IMR-90 (cell line): Measurements from ENCODE around the gene ARL10. TPM values are rescaled to one million over a fixed set of nuclear protein-coding genes. Genes with fewer than 3 reads are reported as not detected.

Experiments used
- ATAC-seq: fragments of 200-7000 bp; cut with Tn5 transposase; 2 replicates; pipeline ENCODE4 v1.9.1; 2020; ENCODE audit warnings: low read depth, mild to moderate bottlenecking, moderate library complexity
- BruUV-seq: library from RNA; stranded (reverse); fragments of 400-500 nt; replicated peaks from 2 replicates; lab custom pipeline; 2021; lab: Mats Ljungman, UMichigan
- CTCF ChIA-PET: fragments of 300-600 bp; formaldehyde crosslinking; extraction: SDS; loops from one replicate; lab custom pipeline; 2021; ENCODE audit warnings: antibody characterized with exemption; lab: Yijun Ruan, JAX
- POLR2A ChIA-PET: fragments of 300-600 bp; sonication (Branson Sonifier 250); formaldehyde crosslinking; loops from one replicate; lab custom pipeline; 2022; ENCODE audit warnings: antibody characterized with exemption; ENCODE audit not compliant: unreplicated experiment; lab: Charles Lee
- DNase-seq: peaks from one replicate; pipeline ENCODE4 v3.0.0; 2013
- H2AFZ ChIP-seq: replicated peaks from 2 replicates; pipeline ENCODE3; 2013; ENCODE audit warnings: low read length, mild to moderate bottlenecking; ENCODE audit not compliant: poor library complexity
- H2AK5ac ChIP-seq: 2 replicates; pipeline ENCODE4 v1.6.1; 2013; ENCODE audit warnings: low read depth, low read length, inconsistent platforms
- H2AK9ac ChIP-seq: replicated peaks from 2 replicates; pipeline ENCODE3; 2013; ENCODE audit warnings: mild to moderate bottlenecking, low read depth, low read length, moderate library complexity; ENCODE audit not compliant: poor library complexity
- H2BK120ac ChIP-seq: 2 replicates; pipeline ENCODE4 v1.6.1; 2013; ENCODE audit warnings: low read depth, low read length, inconsistent platforms
- H2BK15ac ChIP-seq: 3 replicates; pipeline ENCODE4 v1.6.1; 2013; ENCODE audit warnings: low read depth, low read length, inconsistent platforms
- H2BK20ac ChIP-seq: 2 replicates; pipeline ENCODE4 v1.6.1; 2013; ENCODE audit warnings: low read depth, mild to moderate bottlenecking, inconsistent platforms, low read length, moderate library complexity
- H2BK5ac ChIP-seq: 2 replicates; pipeline ENCODE4 v1.6.1; 2013; ENCODE audit warnings: mild to moderate bottlenecking, low read depth, low read length, inconsistent platforms; ENCODE audit not compliant: poor library complexity, severe bottlenecking
- H3K14ac ChIP-seq: replicated peaks from 2 replicates; pipeline ENCODE4 v1.6.1; 2013; ENCODE audit warnings: low read depth, low read length, inconsistent platforms
- H3K18ac ChIP-seq: 2 replicates; pipeline ENCODE4 v1.6.1; 2013; ENCODE audit warnings: low read depth, low read length, control low read depth
- H3K23ac ChIP-seq: 2 replicates; pipeline ENCODE4 v1.6.1; 2013; ENCODE audit warnings: low read depth, low read length, inconsistent platforms
- H3K27ac ChIP-seq: 2 replicates; pipeline ENCODE4 v1.5.1; 2013; ENCODE audit warnings: mild to moderate bottlenecking, control low read depth, low read length; ENCODE audit not compliant: insufficient read depth
- H3K27me3 ChIP-seq: 2 replicates; pipeline ENCODE4 v1.6.1; 2013; ENCODE audit warnings: low read length; ENCODE audit not compliant: control insufficient read depth, insufficient read depth
- H3K36me3 ChIP-seq: 2 replicates; pipeline ENCODE4 v1.6.1; 2013; ENCODE audit warnings: low read length, mixed read lengths; ENCODE audit not compliant: control insufficient read depth, insufficient read depth
- H3K4ac ChIP-seq: 2 replicates; pipeline ENCODE4 v1.6.1; 2013; ENCODE audit warnings: low read depth, low read length, inconsistent platforms
- H3K4me1 ChIP-seq: 2 replicates; pipeline ENCODE4 v1.6.1; 2013; ENCODE audit warnings: low read length, mixed read lengths; ENCODE audit not compliant: control insufficient read depth, insufficient read depth
- H3K4me2 ChIP-seq: 2 replicates; pipeline ENCODE4 v1.6.1; 2013; ENCODE audit warnings: low read depth, mild to moderate bottlenecking, control low read depth, low read length, moderate library complexity
- H3K4me3 ChIP-seq: 2 replicates; pipeline ENCODE4 v1.5.1; 2013; ENCODE audit warnings: low read depth, mild to moderate bottlenecking, control low read depth, low read length, moderate library complexity; ENCODE audit not compliant: insufficient read depth
- H3K56ac ChIP-seq: 2 replicates; pipeline ENCODE4 v1.6.1; 2013; ENCODE audit warnings: low read length, inconsistent platforms; ENCODE audit not compliant: insufficient read depth; ENCODE audit errors: extremely low read depth
- H3K79me1 ChIP-seq, 2 experiments: 2 replicates each; pipeline ENCODE4 v1.6.1; 2013; ENCODE audit warnings: low read length in 2 of 2, inconsistent platforms in 1 of 2, low read depth in 1 of 2
- H3K9ac ChIP-seq: 2 replicates; pipeline ENCODE4 v1.6.1; 2013; ENCODE audit warnings: low read depth, low read length, control low read depth
- H3K9me1 ChIP-seq: 2 replicates; pipeline ENCODE4 v1.6.1; 2013; ENCODE audit warnings: low read length, inconsistent platforms; ENCODE audit not compliant: insufficient read depth
- H3K9me3 ChIP-seq: 2 replicates; pipeline ENCODE4 v1.6.1; 2013; ENCODE audit warnings: low read length; ENCODE audit not compliant: control insufficient read depth, insufficient read depth
- H4K20me1 ChIP-seq: 2 replicates; pipeline ENCODE4 v1.6.1; 2013; ENCODE audit warnings: low read length, inconsistent platforms; ENCODE audit not compliant: insufficient read depth
- H4K5ac ChIP-seq: 2 replicates; pipeline ENCODE4 v1.6.1; 2013; ENCODE audit warnings: mild to moderate bottlenecking, low read depth, low read length, control low read depth
- H4K8ac ChIP-seq, 2 experiments: 2 replicates each; pipeline ENCODE4 v1.6.1; 2013; ENCODE audit warnings: low read depth in 2 of 2, low read length in 2 of 2, control low read depth in 1 of 2, inconsistent platforms in 1 of 2
- H4K91ac ChIP-seq: 2 replicates; pipeline ENCODE4 v1.6.1; 2013; ENCODE audit warnings: low read depth, low read length, inconsistent platforms; ENCODE audit not compliant: insufficient read depth
- CTCF ChIP-seq: conservative IDR thresholded peaks from 2 replicates; pipeline ENCODE4 v1.5.1; 2012; ENCODE audit warnings: mild to moderate bottlenecking, low read depth, low read length, improper control_type of control experiment
- FOS ChIP-seq: fragments of 150-350 bp; IDR thresholded peaks from 2 replicates; pipeline ENCODE4 v1.6.1; 2016; ENCODE audit warnings: low read depth, low read length
- MAFK ChIP-seq: IDR thresholded peaks from 2 replicates; pipeline ENCODE4 v1.6.1; 2012; ENCODE audit warnings: low read depth, low read length, improper control_type of control experiment
- MAZ ChIP-seq: IDR thresholded peaks from 2 replicates; pipeline ENCODE4 v1.6.1; 2012; ENCODE audit warnings: low read depth, mild to moderate bottlenecking, low read length, improper control_type of control experiment, moderate library complexity, borderline replicate concordance
- RAD21 ChIP-seq: IDR thresholded peaks from 2 replicates; pipeline ENCODE4 v1.6.1; 2012; ENCODE audit warnings: low read length, improper control_type of control experiment
- RCOR1 ChIP-seq: IDR thresholded peaks from 2 replicates; pipeline ENCODE4 v1.6.1; 2012; ENCODE audit warnings: mild to moderate bottlenecking, low read length, improper control_type of control experiment; ENCODE audit not compliant: insufficient replicate concordance
- SMC3 ChIP-seq: fragments of 150-350 bp; IDR thresholded peaks from 2 replicates; pipeline ENCODE4 v1.6.1; 2016; ENCODE audit warnings: low read depth, mild to moderate bottlenecking, antibody characterized with exemption, low read length, moderate library complexity
- WGBS, 2 experiments: methylation state at CpG; one replicate each; pipeline versions ENCODE4 v1.1.5 to v1.1.7; 2013; ENCODE audit warnings: missing lambda C conversion rate in 2 of 2; ENCODE audit not compliant: insufficient read length in 1 of 2; ENCODE audit errors: extremely low coverage in 2 of 2; 5-methylcytosine and 5-hydroxymethylcytosine counted together
- dilution Hi-C: fragments of 300-500 bp; cut with HindIII; formaldehyde crosslinking; loops from one replicate; pipeline ENCODE4 v1.14.3; 2018; ENCODE audit warnings: low sequenced_read_pairs; ENCODE audit not compliant: unreplicated experiment
- in situ Hi-C: fragments of 300-500 bp; cut with MboI; formaldehyde crosslinking; loops from 3 replicates; pipeline ENCODE4 v1.14.3; 2019; ENCODE audit warnings: low sequenced_read_pairs, inconsistent platforms, mixed read lengths
- intact Hi-C: fragments of 100-400 bp; cut with micrococcal nuclease; formaldehyde crosslinking; loops from 2 replicates; pipeline ENCODE4 v1.10.0; 2022
- polyA plus RNA-seq, 3 experiments: library from polyadenylated mRNA; depleted of rRNA; stranded (reverse); fragments of >200 nt; gene quantifications; 2 replicates each; pipeline ENCODE4 v1.2.3, GENCODE V29; 2012; ENCODE audit warnings: low replicate concordance in 1 of 3
- total RNA-seq: library from RNA; depleted of rRNA; stranded (reverse); fragments of >200 nt; gene quantifications from 2 replicates; pipeline ENCODE4 v1.2.3, GENCODE V29; 2012

The ARL10 gene
- total and polyA plus RNA-seq, 2 of the 4 experiments (the other 2 are of a cell fraction), result 3.6 to 6.0 TPM

- no peak overlapping the region for H3K9ac ChIP-seq
- dilution Hi-C loops (no loop called here), in situ Hi-C loops (loop anchor here (25.0 kb wide), 1 partner anchor 605 kb away; no protein-coding TSS in a partner anchor), intact Hi-C loops (no loop called here)
- H2BK20ac ChIP-seq, result no peak overlapping the region
- no peak overlapping the region for H3K4ac ChIP-seq
- WGBS, 2 experiments, result no CpG with 5 or more reads among the region's 1 CpG
- BruUV-seq, result no TSS peak
- H3K9me1 ChIP-seq, result no peaks in the 10 kb centered on the region
- no peak overlapping the region for H4K91ac ChIP-seq
- no peak overlapping the region for H2AK5ac ChIP-seq
- H4K20me1 ChIP-seq, result no peaks in the 10 kb centered on the region
- H4K8ac ChIP-seq, result no peak overlapping the region
- POLR2A ChIA-PET, result no interaction called here
- no peaks in the 10 kb centered on the region for H3K9me3 ChIP-seq
- H3K27ac ChIP-seq, result no peak overlapping the region
- no peak overlapping the region for H3K18ac ChIP-seq
- H3K36me3 ChIP-seq, result peaks cover 31% of the 10 kb centered on the region
- no peak overlapping the region for H4K5ac ChIP-seq
- no peak for DNase-seq
- H2BK5ac ChIP-seq, result no peak overlapping the region
- no peaks in the 10 kb centered on the region for H3K27me3 ChIP-seq
- H3K14ac ChIP-seq, result no peak overlapping the region
- no peak overlapping the region for H3K4me2 ChIP-seq
- no peak overlapping the region for H2BK120ac ChIP-seq
- H2AFZ ChIP-seq, result no peak overlapping the region
- no peak for ATAC-seq
- no peak for TF ChIP-seq MAFK
- no peak for TF ChIP-seq MAZ
- no peak for TF ChIP-seq SMC3
- no peak for TF ChIP-seq FOS
- no peak for TF ChIP-seq RCOR1
- no peak for TF ChIP-seq CTCF
- TF ChIP-seq RAD21, result no peak
- no peak overlapping the region for H3K56ac ChIP-seq
- no peaks in the 10 kb centered on the region for H3K4me1 ChIP-seq
- no peaks in the 10 kb centered on the region; a peak in 1 of 4 replicates for H3K79me1 ChIP-seq
- no peak overlapping the region for H2BK15ac ChIP-seq
- no peak overlapping the region for H3K23ac ChIP-seq
- no peak overlapping the region for H3K4me3 ChIP-seq
- CTCF ChIA-PET, result no interaction called here
- no peak overlapping the region for H2AK9ac ChIP-seq
These were observed 23.2 kb upstream of the ARL10 start for GRCh38 chr5:176342158-176342483.
